ENCODE measurements around the gene OSBPL7. TPM values are rescaled to one million over a fixed set of nuclear protein-coding genes. Genes with fewer than 3 reads are reported as not detected.
A peak's percentile ranks its signal among the peaks of the same experiment; 100 is the strongest.

OSBPL7 gene
- total and polyA plus RNA-seq, 2 donors (not counting 3 experiments of a cell fraction or from before 2014, with no cell fraction given) = 16.2 to 29.1 TPM

DNA sequence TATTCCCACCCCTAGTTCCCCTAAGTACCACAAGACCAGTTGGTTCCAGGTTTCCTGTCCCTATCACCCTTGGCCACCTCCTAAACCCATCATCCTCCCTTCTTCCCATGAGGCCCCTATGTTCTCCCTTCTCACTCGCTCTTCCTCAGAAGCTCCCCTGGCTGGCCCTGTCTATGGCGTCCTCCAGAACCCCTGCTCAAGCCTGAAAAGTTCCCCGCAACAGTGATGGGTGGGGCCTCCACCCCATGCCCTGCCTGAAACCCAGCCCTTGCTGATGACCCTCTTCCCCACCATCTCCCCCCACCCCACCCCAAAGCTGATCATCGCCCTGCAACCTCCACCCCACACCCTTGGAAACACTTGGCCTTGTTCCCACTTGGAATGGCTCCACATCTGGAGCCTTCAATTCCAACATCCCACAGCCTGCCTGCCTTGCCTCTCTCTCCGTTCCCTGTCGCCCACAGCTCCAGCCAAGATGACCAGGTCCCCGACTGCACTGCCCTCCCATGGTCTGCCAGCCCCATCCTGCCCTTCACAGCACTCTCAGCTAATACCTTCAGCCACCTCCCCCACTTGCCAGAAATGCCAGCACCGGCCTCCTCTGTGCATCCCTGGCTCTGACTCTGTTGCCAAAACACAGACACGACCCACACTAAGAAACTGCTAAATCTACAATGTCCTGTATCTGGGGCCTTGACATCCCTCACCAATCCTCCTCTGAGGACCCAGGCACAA, 10.5 kb downstream of the OSBPL7 start:
- Histone ChIP-seq H3K4me1 (ENCODE audit: control insufficient read depth, extremely low read depth, insufficient read depth, low read length) (peaks cover 9% of the 10 kb centered on the region), H3K9me1 (replicated peaks; ENCODE audit: control insufficient read depth, extremely low read depth, insufficient read depth, low read length) (no peaks in the 10 kb centered on the region), H3K4me3 (replicated peaks in 1 of 3; ENCODE audit: insufficient read depth in 1 of 3, low read depth in 1 of 3, low read length in 3 of 3) (no peak overlapping the region), H4K20me1 (replicated peaks; ENCODE audit: control insufficient read depth, extremely low read depth, insufficient read depth, low read length) (no peaks in the 10 kb centered on the region), H3K9ac (replicated peaks; ENCODE audit: extremely low read depth, insufficient read depth, low read length) (no peak overlapping the region), H3K36me3 (ENCODE audit: control insufficient read depth in 2 of 2, extremely low read depth in 1 of 2, insufficient read depth in 2 of 2, low read length in 2 of 2) (peaks cover 3 to 58% of the 10 kb centered on the region in 2 experiments), H3K27ac (ENCODE audit: insufficient read depth, low read depth, low read length) (peak overlapping the region; percentile 54), H3K4me2 (ENCODE audit: insufficient read depth, low read length) (no peak overlapping the region), H3K79me2 (ENCODE audit: control insufficient read depth, insufficient read depth, low read length) (no peaks in the 10 kb centered on the region), H2AFZ (ENCODE audit: low read depth, low read length) (no peak overlapping the region), H3K9me3 (replicated peaks; ENCODE audit: control insufficient read depth, insufficient read depth, low read length) (no peaks in the 10 kb centered on the region), H3K27me3 (ENCODE audit: control insufficient read depth in 2 of 2, insufficient read depth in 2 of 2, low read length in 2 of 2) (no peaks in the 10 kb centered on the region)
- no peak for DNase-seq (ENCODE audit: low read depth, low spot score)
- intact Hi-C loops (cut with micrococcal nuclease) = no loop called here
- BruUV-seq (replicated peaks) = no TSS peak
- TF ChIP-seq, protein P1, sequence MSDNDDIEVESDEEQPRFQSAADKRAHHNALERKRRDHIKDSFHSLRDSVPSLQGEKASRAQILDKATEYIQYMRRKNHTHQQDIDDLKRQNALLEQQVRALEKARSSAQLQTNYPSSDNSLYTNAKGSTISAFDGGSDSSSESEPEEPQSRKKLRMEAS (IDR thresholded peaks at IDR 0.05; ENCODE audit: insufficient read depth, insufficient read length) = no peak
- TF ChIP-seq MYC (IDR thresholded peaks at IDR 0.05; ENCODE audit: low read depth, low read length) (no peak), POLR2A (IDR thresholded peaks at IDR 0.05; ENCODE audit: low read depth, low read length) (no peak), FOS (IDR thresholded peaks at IDR 0.05; ENCODE audit: borderline replicate concordance, insufficient read depth, low read length) (no peak), POLR2AphosphoS5 (IDR thresholded peaks at IDR 0.05; ENCODE audit: insufficient read depth, low read depth, low read length) (no peak), GATA2 (IDR thresholded peaks at IDR 0.05; ENCODE audit: insufficient read depth, insufficient read length, low read depth, low read length) (no peak), JUN (IDR thresholded peaks at IDR 0.05; ENCODE audit: borderline replicate concordance, insufficient read depth, insufficient read length, low read depth) (no peak), EZH2 (IDR thresholded peaks at IDR 0.05; ENCODE audit: borderline replicate concordance, low read depth, low read length, severe bottlenecking) (no peak)
- TF ChIP-seq, protein P2, sequence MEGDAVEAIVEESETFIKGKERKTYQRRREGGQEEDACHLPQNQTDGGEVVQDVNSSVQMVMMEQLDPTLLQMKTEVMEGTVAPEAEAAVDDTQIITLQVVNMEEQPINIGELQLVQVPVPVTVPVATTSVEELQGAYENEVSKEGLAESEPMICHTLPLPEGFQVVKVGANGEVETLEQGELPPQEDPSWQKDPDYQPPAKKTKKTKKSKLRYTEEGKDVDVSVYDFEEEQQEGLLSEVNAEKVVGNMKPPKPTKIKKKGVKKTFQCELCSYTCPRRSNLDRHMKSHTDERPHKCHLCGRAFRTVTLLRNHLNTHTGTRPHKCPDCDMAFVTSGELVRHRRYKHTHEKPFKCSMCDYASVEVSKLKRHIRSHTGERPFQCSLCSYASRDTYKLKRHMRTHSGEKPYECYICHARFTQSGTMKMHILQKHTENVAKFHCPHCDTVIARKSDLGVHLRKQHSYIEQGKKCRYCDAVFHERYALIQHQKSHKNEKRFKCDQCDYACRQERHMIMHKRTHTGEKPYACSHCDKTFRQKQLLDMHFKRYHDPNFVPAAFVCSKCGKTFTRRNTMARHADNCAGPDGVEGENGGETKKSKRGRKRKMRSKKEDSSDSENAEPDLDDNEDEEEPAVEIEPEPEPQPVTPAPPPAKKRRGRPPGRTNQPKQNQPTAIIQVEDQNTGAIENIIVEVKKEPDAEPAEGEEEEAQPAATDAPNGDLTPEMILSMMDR (IDR thresholded peaks at IDR 0.05; ENCODE audit: extremely low read depth in 1 of 2, insufficient read depth in 1 of 2, low read depth in 1 of 2, low read length in 2 of 2) = no peak
- dilution Hi-C loops (cut with MboI; ENCODE audit: extremely low pct_ligation_motif_present, low sequenced_read_pairs) = no loop called here
- ChIA-PET POLR2A (no interaction called here), CTCF (interaction anchor here (1.4 kb wide), 1 partner anchor 10 kb away, joined by 5 read pairs; no protein-coding TSS in a partner anchor)
- no peak for FAIRE-seq
